Suprapubic skin (tissue), 3 donors: ENCODE results near the gene PPP1R9A.

Experiments used
- POLR2A ChIP-seq, 2 donors: fragments of 450-650 bp; IDR thresholded peaks; one replicate each; pipeline ENCODE4 v1.6.1; 2017; ENCODE audit warnings: antibody characterized with exemption in 2 of 2, mild to moderate bottlenecking in 2 of 2, moderate library complexity in 2 of 2
- TF ChIP-seq, protein P1 (sequence below), 2 donors: fragments of 200-600 bp in 1 of 2; fragments of 450-650 bp in 1 of 2; sonication (generic) in 1 of 2; IDR thresholded peaks; one replicate each; pipeline ENCODE4 v1.5.1; 2016 to 2019; ENCODE audit warnings: antibody characterized with exemption in 2 of 2, mild to moderate bottlenecking in 1 of 2, moderate library complexity in 1 of 2

- TF ChIP-seq, protein P1, sequence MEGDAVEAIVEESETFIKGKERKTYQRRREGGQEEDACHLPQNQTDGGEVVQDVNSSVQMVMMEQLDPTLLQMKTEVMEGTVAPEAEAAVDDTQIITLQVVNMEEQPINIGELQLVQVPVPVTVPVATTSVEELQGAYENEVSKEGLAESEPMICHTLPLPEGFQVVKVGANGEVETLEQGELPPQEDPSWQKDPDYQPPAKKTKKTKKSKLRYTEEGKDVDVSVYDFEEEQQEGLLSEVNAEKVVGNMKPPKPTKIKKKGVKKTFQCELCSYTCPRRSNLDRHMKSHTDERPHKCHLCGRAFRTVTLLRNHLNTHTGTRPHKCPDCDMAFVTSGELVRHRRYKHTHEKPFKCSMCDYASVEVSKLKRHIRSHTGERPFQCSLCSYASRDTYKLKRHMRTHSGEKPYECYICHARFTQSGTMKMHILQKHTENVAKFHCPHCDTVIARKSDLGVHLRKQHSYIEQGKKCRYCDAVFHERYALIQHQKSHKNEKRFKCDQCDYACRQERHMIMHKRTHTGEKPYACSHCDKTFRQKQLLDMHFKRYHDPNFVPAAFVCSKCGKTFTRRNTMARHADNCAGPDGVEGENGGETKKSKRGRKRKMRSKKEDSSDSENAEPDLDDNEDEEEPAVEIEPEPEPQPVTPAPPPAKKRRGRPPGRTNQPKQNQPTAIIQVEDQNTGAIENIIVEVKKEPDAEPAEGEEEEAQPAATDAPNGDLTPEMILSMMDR (IDR thresholded peaks at IDR 0.05): no peak
- no peak for TF ChIP-seq POLR2A (IDR thresholded peaks at IDR 0.05)
Measured at GRCh38 chr7:95041031-95041430, 133.6 kb downstream of the PPP1R9A start.
